ENCODE data around the gene ENKD1. TPM values are rescaled to one million over a fixed set of nuclear protein-coding genes. Genes with fewer than 3 reads are reported as not detected.

ENKD1 gene
- total and polyA plus RNA-seq, 2 of the 13 experiments (the other 11 are each of a cell fraction or from before 2014, with no cell fraction given), result 10.8 to 20.8 TPM

DNA sequence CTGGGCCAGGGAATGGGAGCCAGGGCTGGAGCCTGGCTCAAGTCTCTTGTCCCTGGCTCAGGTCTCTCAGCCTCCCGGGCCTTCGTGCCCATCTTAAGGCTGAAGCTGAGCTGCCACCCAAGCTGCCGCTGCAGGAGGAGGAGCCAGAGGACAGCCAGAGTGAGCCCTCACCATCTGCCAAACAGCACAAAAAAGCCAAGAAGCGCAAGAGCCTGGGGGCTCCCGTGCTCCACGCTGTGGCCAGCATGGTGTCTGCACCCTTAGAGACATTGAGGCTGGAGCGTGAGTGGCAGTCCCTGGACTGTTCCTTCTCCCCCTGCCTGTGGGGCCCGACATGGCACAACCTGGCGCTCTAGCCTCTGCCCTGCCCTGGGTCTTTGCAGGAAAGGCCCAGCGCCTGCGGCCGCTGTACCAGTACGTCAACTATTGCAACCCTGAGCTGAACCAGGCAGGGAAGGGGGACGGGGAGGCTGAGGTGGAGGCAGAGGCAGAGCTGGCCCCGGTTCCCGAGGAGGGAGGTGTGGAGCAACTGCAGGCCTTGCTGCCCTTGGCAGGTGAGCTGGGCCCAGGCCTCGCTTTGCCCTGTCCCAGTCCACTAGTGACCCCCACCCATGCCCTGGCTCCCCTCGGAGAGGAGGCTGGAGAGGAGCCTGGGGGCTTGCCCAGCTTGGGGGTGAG lies 1.4 kb upstream of the ENKD1 start (continued):
- peak; percentile 13; the same call in 1 of the 2 replicates for TF ChIP-seq SIN3B (IDR thresholded peaks at IDR 0.05; ENCODE audit: low read length)
- TF ChIP-seq, protein P1, sequence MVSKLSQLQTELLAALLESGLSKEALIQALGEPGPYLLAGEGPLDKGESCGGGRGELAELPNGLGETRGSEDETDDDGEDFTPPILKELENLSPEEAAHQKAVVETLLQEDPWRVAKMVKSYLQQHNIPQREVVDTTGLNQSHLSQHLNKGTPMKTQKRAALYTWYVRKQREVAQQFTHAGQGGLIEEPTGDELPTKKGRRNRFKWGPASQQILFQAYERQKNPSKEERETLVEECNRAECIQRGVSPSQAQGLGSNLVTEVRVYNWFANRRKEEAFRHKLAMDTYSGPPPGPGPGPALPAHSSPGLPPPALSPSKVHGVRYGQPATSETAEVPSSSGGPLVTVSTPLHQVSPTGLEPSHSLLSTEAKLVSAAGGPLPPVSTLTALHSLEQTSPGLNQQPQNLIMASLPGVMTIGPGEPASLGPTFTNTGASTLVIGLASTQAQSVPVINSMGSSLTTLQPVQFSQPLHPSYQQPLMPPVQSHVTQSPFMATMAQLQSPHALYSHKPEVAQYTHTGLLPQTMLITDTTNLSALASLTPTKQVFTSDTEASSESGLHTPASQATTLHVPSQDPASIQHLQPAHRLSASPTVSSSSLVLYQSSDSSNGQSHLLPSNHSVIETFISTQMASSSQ (IDR thresholded peaks at IDR 0.05; ENCODE audit: low read depth), result no peak
- TF ChIP-seq, protein P1 (CRISPR knock-in tag; IDR thresholded peaks at IDR 0.05; ENCODE audit: borderline replicate concordance), result peak; percentile 68
- no peak; the same call in 1 of the 2 replicates for TF ChIP-seq ZBTB42 (CRISPR knock-in tag; IDR thresholded peaks at IDR 0.05)
- no peak for TF ChIP-seq SNAI1 (CRISPR knock-in tag; IDR thresholded peaks at IDR 0.05; ENCODE audit: borderline replicate concordance)
- peak; percentile 37; the same call in 1 of the 2 replicates for TF ChIP-seq MAFF (IDR thresholded peaks at IDR 0.05; ENCODE audit: low read depth, low read length)
- TF ChIP-seq EP300 (IDR thresholded peaks at IDR 0.05; ENCODE audit: low read depth in 2 of 2, low read length in 2 of 2), result no peak
- no peak for TF ChIP-seq EP300 (CRISPR knock-in tag; IDR thresholded peaks at IDR 0.05; ENCODE audit: borderline replicate concordance)
- TF ChIP-seq, protein P2, sequence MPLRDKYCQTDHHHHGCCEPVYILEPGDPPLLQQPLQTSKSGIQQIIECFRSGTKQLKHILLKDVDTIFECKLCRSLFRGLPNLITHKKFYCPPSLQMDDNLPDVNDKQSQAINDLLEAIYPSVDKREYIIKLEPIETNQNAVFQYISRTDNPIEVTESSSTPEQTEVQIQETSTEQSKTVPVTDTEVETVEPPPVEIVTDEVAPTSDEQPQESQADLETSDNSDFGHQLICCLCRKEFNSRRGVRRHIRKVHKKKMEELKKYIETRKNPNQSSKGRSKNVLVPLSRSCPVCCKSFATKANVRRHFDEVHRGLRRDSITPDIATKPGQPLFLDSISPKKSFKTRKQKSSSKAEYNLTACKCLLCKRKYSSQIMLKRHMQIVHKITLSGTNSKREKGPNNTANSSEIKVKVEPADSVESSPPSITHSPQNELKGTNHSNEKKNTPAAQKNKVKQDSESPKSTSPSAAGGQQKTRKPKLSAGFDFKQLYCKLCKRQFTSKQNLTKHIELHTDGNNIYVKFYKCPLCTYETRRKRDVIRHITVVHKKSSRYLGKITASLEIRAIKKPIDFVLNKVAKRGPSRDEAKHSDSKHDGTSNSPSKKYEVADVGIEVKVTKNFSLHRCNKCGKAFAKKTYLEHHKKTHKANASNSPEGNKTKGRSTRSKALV (CRISPR knock-in tag; IDR thresholded peaks at IDR 0.05), result peak; percentile 94
- no peak for TF ChIP-seq ZNF766 (CRISPR knock-in tag; IDR thresholded peaks at IDR 0.05; ENCODE audit: borderline replicate concordance)
- no peak for TF ChIP-seq KAT2B (IDR thresholded peaks at IDR 0.05; ENCODE audit: borderline replicate concordance, low read depth, low read length)
- TF ChIP-seq HIVEP1 (CRISPR knock-in tag; IDR thresholded peaks at IDR 0.05), result no peak; the same call in 1 of the 2 replicates
- TF ChIP-seq PHF8 (CRISPR knock-in tag; IDR thresholded peaks at IDR 0.05), result peak; percentile 60
- TF ChIP-seq ZNF749 (CRISPR knock-in tag; IDR thresholded peaks at IDR 0.05; ENCODE audit: borderline replicate concordance), result no peak
- TF ChIP-seq, protein P3, sequence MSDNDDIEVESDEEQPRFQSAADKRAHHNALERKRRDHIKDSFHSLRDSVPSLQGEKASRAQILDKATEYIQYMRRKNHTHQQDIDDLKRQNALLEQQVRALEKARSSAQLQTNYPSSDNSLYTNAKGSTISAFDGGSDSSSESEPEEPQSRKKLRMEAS (IDR thresholded peaks at IDR 0.05), result peak; percentile 70; the same call in 1 of the 2 replicates
- peak in 1 of 2 experiments; percentile 30; a peak in 1 of 4 replicates for TF ChIP-seq NR2F1 (CRISPR knock-in tag; IDR thresholded peaks at IDR 0.05)
- TF ChIP-seq, protein P4, sequence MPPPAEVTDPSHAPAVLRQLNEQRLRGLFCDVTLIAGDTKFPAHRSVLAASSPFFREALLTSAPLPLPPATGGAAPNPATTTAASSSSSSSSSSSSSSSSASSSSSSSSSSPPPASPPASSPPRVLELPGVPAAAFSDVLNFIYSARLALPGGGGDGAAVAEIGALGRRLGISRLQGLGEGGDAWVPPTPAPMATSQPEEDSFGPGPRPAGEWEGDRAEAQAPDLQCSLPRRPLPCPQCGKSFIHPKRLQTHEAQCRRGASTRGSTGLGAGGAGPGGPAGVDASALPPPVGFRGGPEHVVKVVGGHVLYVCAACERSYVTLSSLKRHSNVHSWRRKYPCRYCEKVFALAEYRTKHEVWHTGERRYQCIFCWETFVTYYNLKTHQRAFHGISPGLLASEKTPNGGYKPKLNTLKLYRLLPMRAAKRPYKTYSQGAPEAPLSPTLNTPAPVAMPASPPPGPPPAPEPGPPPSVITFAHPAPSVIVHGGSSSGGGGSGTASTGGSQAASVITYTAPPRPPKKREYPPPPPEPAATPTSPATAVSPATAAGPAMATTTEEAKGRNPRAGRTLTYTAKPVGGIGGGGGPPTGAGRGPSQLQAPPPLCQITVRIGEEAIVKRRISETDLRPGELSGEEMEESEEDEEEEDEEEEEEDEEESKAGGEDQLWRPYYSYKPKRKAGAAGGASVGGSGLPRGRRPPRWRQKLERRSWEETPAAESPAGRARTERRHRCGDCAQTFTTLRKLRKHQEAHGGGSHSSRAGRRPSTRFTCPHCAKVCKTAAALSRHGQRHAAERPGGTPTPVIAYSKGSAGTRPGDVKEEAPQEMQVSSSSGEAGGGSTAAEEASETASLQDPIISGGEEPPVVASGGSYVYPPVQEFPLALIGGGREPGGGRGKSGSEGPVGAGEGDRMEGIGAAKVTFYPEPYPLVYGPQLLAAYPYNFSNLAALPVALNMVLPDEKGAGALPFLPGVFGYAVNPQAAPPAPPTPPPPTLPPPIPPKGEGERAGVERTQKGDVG (CRISPR knock-in tag; IDR thresholded peaks at IDR 0.05; ENCODE audit: borderline replicate concordance), result 0 out of 2 replicates have a peak, but pooled peaks have one; percentile 16
- 0 out of 2 replicates have a peak, but pooled peaks have one; percentile 35 for TF ChIP-seq FOXK1 (CRISPR knock-in tag; IDR thresholded peaks at IDR 0.05; ENCODE audit: borderline replicate concordance, low read depth)

Data from HepG2 (cell line).